ENCODE results near the gene INSL6. TPM values are rescaled to one million over a fixed set of nuclear protein-coding genes. Genes with fewer than 3 reads are reported as not detected.

INSL6 gene
- total RNA-seq = not detected

DNA sequence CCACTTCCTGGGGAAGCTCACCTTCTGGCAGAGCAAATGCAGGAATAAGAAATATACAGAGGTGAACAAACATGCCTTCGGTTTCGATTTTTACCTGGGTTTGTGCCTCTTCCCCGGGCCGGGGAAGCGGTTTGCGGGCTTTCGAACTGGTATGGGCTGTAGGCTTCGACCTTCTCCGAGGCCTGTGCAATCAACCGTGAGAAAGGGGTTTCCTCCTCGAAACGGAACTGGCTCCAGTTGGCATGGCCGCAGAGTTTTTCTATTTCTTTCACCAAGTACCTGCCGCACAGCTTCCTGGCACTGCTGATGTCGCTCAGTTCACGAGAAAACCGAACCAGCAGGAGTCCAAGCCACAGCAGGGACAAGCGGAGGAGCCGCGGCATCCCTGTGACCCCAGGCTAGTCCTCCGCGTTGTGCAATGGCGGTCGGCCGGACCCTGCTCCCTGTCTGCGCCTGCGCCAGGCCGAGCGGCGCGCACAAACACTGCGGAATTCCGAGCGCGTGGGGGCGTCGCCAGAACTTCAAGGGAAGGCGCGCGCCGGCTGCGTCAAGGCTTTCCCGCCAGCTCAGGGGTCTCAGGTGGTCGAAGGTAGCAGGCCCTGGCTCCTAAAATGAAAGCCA lies at the start of gene INSL6:
Gene INSL6, minus strand, starts transcription at position 420 of the 621 bp plus-strand sequence. Its CDS starts 37 bp downstream, at position 383.
- no peaks in the 10 kb centered on the region for H3K9me3 ChIP-seq (ENCODE audit: control insufficient read depth in 3 of 3, low read length in 3 of 3)
- H3K27me3 ChIP-seq (ENCODE audit: control insufficient read depth in 3 of 3, insufficient read depth in 3 of 3, low read length in 3 of 3) = peaks cover 0 to 5% (median 0%) of the 10 kb centered on the region in 3 donors

GRCh38 chr9:5231212-5231611 lies 45.8 kb upstream of the INSL6 start, which contains the start of gene INSL4:
TSS of gene INSL4 (plus strand) at chr9:5231419. CDS start at chr9:5231524, 105 bp downstream.
- Histone ChIP-seq H3K4me1 (ENCODE audit: control insufficient read depth in 3 of 3, insufficient read depth in 3 of 3, low read length in 3 of 3) (no peaks in the 10 kb centered on the region), H3K9ac (ENCODE audit: low read depth in 1 of 3, low read length in 3 of 3) (no peak within 1 kb of the TSS), H3K9me3 (ENCODE audit: control insufficient read depth in 3 of 3, low read length in 3 of 3) (no peaks in the 10 kb centered on the region), H3K4me3 (ENCODE audit: low read length in 3 of 3) (no peak within 1 kb of the TSS), H3K36me3 (ENCODE audit: control insufficient read depth in 3 of 3, insufficient read depth in 3 of 3, low read length in 3 of 3) (no peaks in the 10 kb centered on the region), H3K27me3 (ENCODE audit: control insufficient read depth in 3 of 3, insufficient read depth in 3 of 3, low read length in 3 of 3) (no peaks in the 10 kb centered on the region), H3K27ac (ENCODE audit: low read depth, low read length) (no peak within 1 kb of the TSS)

More for the DNA sequence above, at the start of gene INSL6:
- H3K36me3 ChIP-seq (ENCODE audit: control insufficient read depth in 3 of 3, insufficient read depth in 3 of 3, low read length in 3 of 3) = no peaks in the 10 kb centered on the region
- H3K4me1 ChIP-seq (ENCODE audit: control insufficient read depth in 3 of 3, insufficient read depth in 3 of 3, low read length in 3 of 3) = no peaks in the 10 kb centered on the region
- H3K4me3 ChIP-seq (ENCODE audit: low read length in 3 of 3) = no peak within 1 kb of the TSS
- H3K9ac ChIP-seq (ENCODE audit: low read depth in 1 of 3, low read length in 3 of 3) = no peak within 1 kb of the TSS
- no peak within 1 kb of the TSS for H3K27ac ChIP-seq (ENCODE audit: low read depth, low read length)

- no peaks in the 10 kb centered on the region for H3K9me3 ChIP-seq (ENCODE audit: control insufficient read depth in 3 of 3, low read length in 3 of 3)
- H3K36me3 ChIP-seq (ENCODE audit: control insufficient read depth in 3 of 3, insufficient read depth in 3 of 3, low read length in 3 of 3) = no peaks in the 10 kb centered on the region
- no peak overlapping the region for H3K27ac ChIP-seq (ENCODE audit: low read depth, low read length)
- no peak overlapping the region for H3K9ac ChIP-seq (ENCODE audit: low read depth in 1 of 3, low read length in 3 of 3)
- no peak overlapping the region for H3K4me3 ChIP-seq (ENCODE audit: low read length in 3 of 3)
- H3K4me1 ChIP-seq (ENCODE audit: control insufficient read depth in 3 of 3, insufficient read depth in 3 of 3, low read length in 3 of 3) = no peaks in the 10 kb centered on the region
- H3K27me3 ChIP-seq (ENCODE audit: control insufficient read depth in 3 of 3, insufficient read depth in 3 of 3, low read length in 3 of 3) = no peaks in the 10 kb centered on the region
These were observed 45.1 kb upstream of the INSL6 start for GRCh38 chr9:5230554-5230953.

- Histone ChIP-seq H3K27ac (ENCODE audit: low read depth, low read length) (no peak overlapping the region), H3K9ac (ENCODE audit: low read depth in 1 of 3, low read length in 3 of 3) (no peak overlapping the region), H3K36me3 (ENCODE audit: control insufficient read depth in 3 of 3, insufficient read depth in 3 of 3, low read length in 3 of 3) (no peaks in the 10 kb centered on the region), H3K27me3 (ENCODE audit: control insufficient read depth in 3 of 3, insufficient read depth in 3 of 3, low read length in 3 of 3) (no peaks in the 10 kb centered on the region), H3K9me3 (ENCODE audit: control insufficient read depth in 3 of 3, low read length in 3 of 3) (no peaks in the 10 kb centered on the region), H3K4me1 (ENCODE audit: control insufficient read depth in 3 of 3, insufficient read depth in 3 of 3, low read length in 3 of 3) (no peaks in the 10 kb centered on the region), H3K4me3 (ENCODE audit: low read length in 3 of 3) (no peak overlapping the region)
These were observed 19.6 kb upstream of the INSL6 start for GRCh38 chr9:5205071-5205470.

DNA sequence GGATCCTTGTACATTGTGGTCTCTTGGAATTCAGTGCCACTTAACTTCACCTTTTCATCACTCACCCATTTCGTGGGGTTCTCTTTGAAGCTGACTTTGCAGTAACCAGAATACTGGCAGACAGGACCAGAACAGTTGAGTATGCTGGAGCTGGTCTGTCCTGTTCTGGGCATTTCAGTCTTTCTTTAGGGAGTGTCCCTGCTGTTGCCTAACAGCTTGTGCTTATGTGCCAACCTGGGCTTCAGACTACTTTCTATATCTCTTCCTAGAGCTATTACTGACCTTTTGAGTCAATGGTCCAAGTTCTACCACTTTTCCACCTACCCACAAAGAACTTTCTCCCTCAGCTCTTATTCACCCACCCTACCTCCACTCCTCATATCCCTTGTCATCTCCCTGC lies 10.0 kb upstream of the INSL6 start:
- no peak overlapping the region for H3K4me3 ChIP-seq (ENCODE audit: low read length in 3 of 3)
- no peak overlapping the region for H3K9ac ChIP-seq (ENCODE audit: low read depth in 1 of 3, low read length in 3 of 3)
- no peaks in the 10 kb centered on the region for H3K4me1 ChIP-seq (ENCODE audit: control insufficient read depth in 3 of 3, insufficient read depth in 3 of 3, low read length in 3 of 3)
- no peaks in the 10 kb centered on the region for H3K36me3 ChIP-seq (ENCODE audit: control insufficient read depth in 3 of 3, insufficient read depth in 3 of 3, low read length in 3 of 3)
- H3K27ac ChIP-seq (ENCODE audit: low read depth, low read length) = no peak overlapping the region
- no peaks in the 10 kb centered on the region for H3K27me3 ChIP-seq (ENCODE audit: control insufficient read depth in 3 of 3, insufficient read depth in 3 of 3, low read length in 3 of 3)
- H3K9me3 ChIP-seq (ENCODE audit: control insufficient read depth in 3 of 3, low read length in 3 of 3) = no peaks in the 10 kb centered on the region

GRCh38 chr9:5193345-5193744 lies 7.9 kb upstream of the INSL6 start:
- Histone ChIP-seq H3K4me1 (ENCODE audit: control insufficient read depth in 3 of 3, insufficient read depth in 3 of 3, low read length in 3 of 3) (no peaks in the 10 kb centered on the region), H3K36me3 (ENCODE audit: control insufficient read depth in 3 of 3, insufficient read depth in 3 of 3, low read length in 3 of 3) (no peaks in the 10 kb centered on the region), H3K9ac (ENCODE audit: low read depth in 1 of 3, low read length in 3 of 3) (no peak overlapping the region), H3K27ac (ENCODE audit: low read depth, low read length) (no peak overlapping the region), H3K4me3 (ENCODE audit: low read length in 3 of 3) (no peak overlapping the region), H3K27me3 (ENCODE audit: control insufficient read depth in 3 of 3, insufficient read depth in 3 of 3, low read length in 3 of 3) (peaks cover 0 to 4% (median 0%) of the 10 kb centered on the region in 3 donors), H3K9me3 (ENCODE audit: control insufficient read depth in 3 of 3, low read length in 3 of 3) (no peaks in the 10 kb centered on the region)

DNA sequence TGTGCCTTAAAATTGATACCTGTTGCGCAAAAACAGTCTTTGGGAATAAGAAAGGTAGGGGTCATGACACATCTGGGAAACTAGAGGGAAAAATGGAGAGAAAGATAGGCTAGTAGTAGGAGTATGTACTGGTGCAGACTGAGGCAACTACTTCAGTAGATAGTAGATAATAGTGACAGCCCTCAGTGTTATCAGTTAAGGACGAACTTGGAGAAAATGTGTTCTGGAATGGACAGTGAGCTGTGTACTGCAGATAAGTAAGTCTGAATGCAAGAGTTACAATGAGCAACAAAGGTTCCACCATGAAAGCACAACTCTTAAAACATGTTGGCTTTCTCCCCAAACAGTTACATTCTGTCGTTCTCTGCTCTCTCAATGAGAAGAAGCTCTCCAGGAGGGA lies 6.5 kb upstream of the INSL6 start:
- Histone ChIP-seq H3K27ac (ENCODE audit: low read depth, low read length) (no peak overlapping the region), H3K36me3 (ENCODE audit: control insufficient read depth in 3 of 3, insufficient read depth in 3 of 3, low read length in 3 of 3) (no peaks in the 10 kb centered on the region), H3K9me3 (ENCODE audit: control insufficient read depth in 3 of 3, low read length in 3 of 3) (no peaks in the 10 kb centered on the region), H3K27me3 (ENCODE audit: control insufficient read depth in 3 of 3, insufficient read depth in 3 of 3, low read length in 3 of 3) (peaks cover 0 to 5% (median 0%) of the 10 kb centered on the region in 3 donors), H3K9ac (ENCODE audit: low read depth in 1 of 3, low read length in 3 of 3) (no peak overlapping the region), H3K4me3 (ENCODE audit: low read length in 3 of 3) (no peak overlapping the region), H3K4me1 (ENCODE audit: control insufficient read depth in 3 of 3, insufficient read depth in 3 of 3, low read length in 3 of 3) (no peaks in the 10 kb centered on the region)

DNA sequence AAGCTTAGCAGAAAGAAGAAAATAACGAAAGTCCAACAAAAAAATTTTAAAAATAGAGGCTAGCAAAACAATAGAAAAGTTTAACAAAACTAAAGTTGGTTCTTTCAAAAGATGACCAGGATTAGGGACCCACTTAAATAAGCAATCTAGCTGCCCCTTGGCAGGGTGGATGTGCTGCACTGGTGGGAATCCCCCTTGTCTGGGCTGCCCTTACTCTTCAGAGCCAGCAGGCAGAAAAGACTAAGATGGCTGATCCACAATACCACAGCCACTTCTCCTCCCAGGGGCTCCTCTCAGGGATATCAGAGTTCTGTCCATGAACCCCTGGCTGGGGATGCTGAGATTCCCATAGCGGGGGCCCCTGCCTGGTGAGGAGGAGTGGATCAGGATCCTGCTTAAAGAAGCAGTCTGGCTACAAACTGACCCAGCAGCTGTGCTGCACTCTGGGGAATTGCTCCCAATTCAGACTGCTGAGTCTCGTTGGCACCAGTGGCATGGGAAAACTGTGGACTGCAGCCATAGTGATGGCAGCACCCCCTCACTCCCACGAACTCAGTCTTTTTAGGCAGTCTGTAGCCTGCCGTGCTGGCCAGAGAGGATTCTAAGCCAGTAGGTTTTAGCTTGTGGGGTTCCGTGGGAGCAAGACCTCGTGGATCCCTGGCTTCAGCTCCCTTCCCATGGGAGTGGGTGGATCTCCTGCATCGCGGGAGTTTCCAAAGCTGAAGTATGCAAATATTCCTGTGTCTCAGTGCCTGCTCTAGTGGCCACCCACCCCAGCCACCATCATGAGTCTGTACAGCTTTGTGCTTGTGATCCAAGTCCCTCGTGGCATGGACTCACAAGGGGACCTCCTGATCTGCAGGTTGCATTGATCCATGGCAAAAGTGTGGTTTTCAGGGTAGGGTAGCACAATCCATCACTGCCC lies 2.9 kb upstream of the INSL6 start:
- Histone ChIP-seq H3K4me3 (ENCODE audit: low read length in 3 of 3) (no peak overlapping the region), H3K9me3 (ENCODE audit: control insufficient read depth in 3 of 3, low read length in 3 of 3) (no peaks in the 10 kb centered on the region), H3K27me3 (ENCODE audit: control insufficient read depth in 3 of 3, insufficient read depth in 3 of 3, low read length in 3 of 3) (peaks cover 0 to 5% (median 0%) of the 10 kb centered on the region in 3 donors), H3K36me3 (ENCODE audit: control insufficient read depth in 3 of 3, insufficient read depth in 3 of 3, low read length in 3 of 3) (no peaks in the 10 kb centered on the region), H3K27ac (ENCODE audit: low read depth, low read length) (no peak overlapping the region), H3K4me1 (ENCODE audit: control insufficient read depth in 3 of 3, insufficient read depth in 3 of 3, low read length in 3 of 3) (no peaks in the 10 kb centered on the region), H3K9ac (ENCODE audit: low read depth in 1 of 3, low read length in 3 of 3) (no peak overlapping the region)

DNA sequence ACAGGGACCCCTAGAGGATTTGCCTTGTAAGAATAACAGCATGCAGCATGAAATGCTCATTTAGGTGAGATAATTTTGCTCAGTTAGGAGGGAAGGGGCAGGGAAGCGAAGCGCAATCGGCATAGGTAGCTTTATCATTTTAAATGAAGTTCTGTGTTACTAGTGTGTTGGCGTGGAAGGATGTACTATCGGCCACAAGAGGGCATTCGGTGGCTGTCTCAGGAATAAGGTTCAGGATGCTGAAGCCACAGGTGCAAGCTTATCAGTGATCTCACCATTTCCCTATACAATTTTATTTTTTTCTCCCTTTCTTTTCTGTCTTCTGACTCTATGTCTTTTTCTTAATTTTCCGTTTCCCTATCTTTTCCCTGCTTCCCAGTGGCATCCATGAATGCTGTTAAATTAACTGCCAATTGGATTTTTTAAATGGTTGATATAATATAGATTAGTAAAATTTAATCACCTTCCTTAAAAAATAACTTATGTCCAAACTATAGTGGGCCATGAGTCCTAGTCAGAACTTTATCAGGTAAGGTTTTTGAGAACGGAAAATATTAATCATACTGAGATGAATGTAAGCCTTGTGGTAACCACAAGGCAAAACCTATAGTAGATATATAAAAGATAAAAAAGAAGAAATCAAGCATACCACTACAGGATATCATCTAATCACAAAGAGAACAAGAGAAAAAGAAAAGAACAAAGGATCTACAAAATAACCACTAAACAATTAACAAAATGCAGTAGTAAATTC lies 1.2 kb upstream of the INSL6 start:
- Histone ChIP-seq H3K4me3 (ENCODE audit: low read length in 3 of 3) (no peak overlapping the region), H3K27ac (ENCODE audit: low read depth, low read length) (no peak overlapping the region), H3K9me3 (ENCODE audit: control insufficient read depth in 3 of 3, low read length in 3 of 3) (no peaks in the 10 kb centered on the region), H3K9ac (ENCODE audit: low read depth in 1 of 3, low read length in 3 of 3) (no peak overlapping the region), H3K27me3 (ENCODE audit: control insufficient read depth in 3 of 3, insufficient read depth in 3 of 3, low read length in 3 of 3) (peaks cover 0 to 5% (median 0%) of the 10 kb centered on the region in 3 donors), H3K36me3 (ENCODE audit: control insufficient read depth in 3 of 3, insufficient read depth in 3 of 3, low read length in 3 of 3) (no peaks in the 10 kb centered on the region), H3K4me1 (ENCODE audit: control insufficient read depth in 3 of 3, insufficient read depth in 3 of 3, low read length in 3 of 3) (no peaks in the 10 kb centered on the region)

Data from skeletal muscle tissue (tissue), 4 donors.